HG02943 (cell line): ENCODE results near the gene H6PD.

Experiments
- ATAC-seq: cut with Tn5 transposase; IDR thresholded peaks from one replicate; pipeline ENCODE4 v1.9.1; 2021; ENCODE audit warnings: mild to moderate bottlenecking, low read depth, moderate library complexity; ENCODE audit not compliant: unreplicated experiment

Gene H6PD

GRCh38 chr1:9234223-9235095 lies at the start of gene H6PD:
TSS of gene H6PD (plus strand) at chr1:9234774. CDS start at chr1:9244935, 10,161 bp downstream.
- peak; percentile 70 for ATAC-seq

GRCh38 chr1:9186082-9186859 lies 48.3 kb upstream of the H6PD start:
- ATAC-seq = no peak

GRCh38 chr1:9187004-9187403 lies 47.6 kb upstream of the H6PD start:
- no peak for ATAC-seq

- no peak for ATAC-seq
Observed at GRCh38 chr1:9190234-9190633, 44.3 kb upstream of the H6PD start.

GRCh38 chr1:9191231-9191630 lies 43.3 kb upstream of the H6PD start:
- ATAC-seq = no peak

- no peak for ATAC-seq
Observed at GRCh38 chr1:9192578-9193232, 41.9 kb upstream of the H6PD start.

- ATAC-seq = no peak
Observed at GRCh38 chr1:9193233-9193625, 41.3 kb upstream of the H6PD start.

- ATAC-seq = no peak
Observed at GRCh38 chr1:9194024-9194423, 40.5 kb upstream of the H6PD start.

- no peak for ATAC-seq
Observed at GRCh38 chr1:9195651-9196050, 38.9 kb upstream of the H6PD start.

- no peak for ATAC-seq
Observed at GRCh38 chr1:9196129-9197040, 38.2 kb upstream of the H6PD start.

- no peak for ATAC-seq
Observed at GRCh38 chr1:9197186-9198099, 37.1 kb upstream of the H6PD start.

- ATAC-seq = no peak
Observed at GRCh38 chr1:9198538-9199361, 35.8 kb upstream of the H6PD start.

- ATAC-seq = no peak
Observed at GRCh38 chr1:9200441-9200840, 34.1 kb upstream of the H6PD start.

- ATAC-seq = no peak
Observed at GRCh38 chr1:9201401-9202239, 33.0 kb upstream of the H6PD start.

- no peak for ATAC-seq
Observed at GRCh38 chr1:9202240-9202870, 32.2 kb upstream of the H6PD start.

- no peak for ATAC-seq
Observed at GRCh38 chr1:9203511-9203982, 31.0 kb upstream of the H6PD start.
